Fibroblast of lung (primary cell): ENCODE results near the gene ANKRD13D.

Source experiments
- CTCF ChIP-seq, 2 donors: IDR thresholded peaks in 1 of 2; conservative IDR thresholded peaks in 1 of 2; 1 replicate in 1 of 2; 2 replicates in 1 of 2; pipeline ENCODE4 v1.5.1; 2011 to 2012; ENCODE audit warnings: low read length in 2 of 2, control low read depth in 1 of 2, inconsistent platforms in 1 of 2, low read depth in 1 of 2, mild to moderate bottlenecking in 1 of 2
- EZH2 ChIP-seq: IDR thresholded peaks from 2 replicates; pipeline ENCODE4 v1.5.1; 2012; ENCODE audit warnings: low read length, control low read depth, mild to moderate bottlenecking; ENCODE audit errors: missing control alignments

DNA sequence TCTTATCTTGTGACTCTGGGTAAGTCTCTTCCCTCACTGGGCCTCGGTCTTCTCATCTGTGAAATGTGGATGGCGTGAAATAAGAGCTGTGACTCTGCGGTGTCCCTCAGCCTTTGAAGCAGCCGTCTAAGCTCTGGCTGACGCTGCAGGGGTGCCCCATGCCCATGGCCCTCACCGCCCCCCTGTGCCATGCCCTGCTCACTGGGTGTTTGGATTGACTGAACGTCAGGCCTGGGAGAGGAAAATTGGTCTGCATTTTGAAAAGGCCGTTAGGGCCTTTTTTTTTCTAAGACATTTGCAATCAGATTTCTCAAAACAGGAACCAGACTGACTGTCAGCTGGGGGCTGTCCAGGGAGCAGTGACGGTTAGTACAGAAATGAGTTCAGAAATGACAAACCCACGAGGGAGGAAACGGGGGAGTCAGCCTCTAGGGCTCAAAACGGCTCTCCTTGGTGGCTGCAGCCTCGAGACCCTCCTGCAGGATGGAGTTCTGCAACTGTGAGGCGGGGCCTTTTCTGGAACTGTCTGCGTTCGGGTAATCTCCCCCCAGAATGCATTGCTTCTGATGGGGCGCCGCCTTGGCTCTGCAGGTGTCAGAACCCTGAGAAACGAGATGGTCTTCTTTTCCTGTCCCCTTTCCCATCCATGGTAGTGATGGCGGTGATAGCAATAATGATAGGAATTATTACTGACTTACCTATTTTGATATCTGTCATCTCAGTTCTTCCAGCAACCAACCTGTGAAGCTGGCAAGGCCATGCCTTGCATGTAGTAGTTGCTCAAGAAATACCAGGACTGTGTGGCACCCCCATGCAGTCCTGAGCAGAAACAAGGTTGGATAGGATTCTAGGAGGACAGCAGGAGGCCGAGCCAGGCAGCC, 20.8 kb upstream of the ANKRD13D start:
- TF ChIP-seq CTCF (conservative IDR thresholded peaks at IDR 0.05 in 1 of 2, IDR thresholded peaks at IDR 0.05 in 1 of 2; ENCODE audit: low read depth in 1 of 2, low read length in 2 of 2) (no peak), EZH2 (no peak)
